Hindlimb muscle (tissue), 1 donor: ENCODE measurements around the gene FRAS1. TPM values are rescaled to one million over a fixed set of nuclear protein-coding genes. Genes with fewer than 3 reads are reported as not detected.
A peak's percentile ranks its signal among the peaks of the same experiment; 100 is the strongest.
"Not testable (repeated sequence)": the region's sequence is repeated elsewhere in the genome, so short reads cannot be mapped to it uniquely, and the experiment has no call there.

Source experiments
- DNase-seq: peaks from one replicate; pipeline ENCODE4 v3.0.0-alpha.2; 2013
- polyA plus RNA-seq: library from polyadenylated mRNA; unstranded; fragments of 120-200 nt; gene quantifications from one replicate; pipeline ENCODE4 v1.2.1, GENCODE V29; 2013; ENCODE audit not compliant: insufficient read length

The FRAS1 gene
- polyA plus RNA-seq, 1 donor = 4.6 TPM

DNA sequence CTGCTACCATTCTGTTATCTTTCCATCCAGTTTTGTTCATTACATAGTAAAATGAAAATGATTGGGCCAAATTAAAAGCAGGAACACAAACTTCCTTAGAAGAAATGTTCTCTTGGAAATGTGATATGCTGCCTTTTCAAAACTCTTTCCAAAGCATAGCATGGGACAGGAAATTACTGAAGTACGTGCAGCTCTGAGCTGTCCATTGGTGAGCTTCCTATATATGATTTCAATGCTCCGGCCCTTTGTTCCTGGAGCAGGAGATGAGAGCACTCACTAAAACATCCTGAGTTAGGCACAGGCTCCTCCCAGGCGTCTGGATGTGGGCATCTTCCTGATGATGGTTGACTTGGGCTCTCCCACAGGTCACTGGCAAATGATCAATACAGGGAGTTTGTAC lies 461.4 kb downstream of the FRAS1 start:
- DNase-seq = no peak

DNA sequence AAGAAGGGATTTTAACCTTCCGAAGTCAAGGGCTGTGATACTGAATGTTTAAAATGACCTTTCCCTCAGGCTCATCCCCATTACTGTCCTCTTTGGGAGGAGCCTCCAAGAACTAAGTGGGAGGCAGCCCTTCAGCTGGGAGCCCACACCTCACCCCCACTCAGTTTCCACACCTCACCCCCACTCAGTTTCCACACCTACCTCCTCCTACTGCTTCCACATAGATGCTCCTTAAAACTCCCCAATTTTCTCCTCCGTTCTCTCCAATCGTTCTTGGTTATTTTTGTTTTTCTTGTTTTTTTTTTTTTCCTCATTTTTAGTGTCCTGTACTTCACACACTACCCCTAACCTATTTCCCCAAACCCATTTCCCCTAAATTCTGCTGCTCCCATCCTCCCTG lies 462.8 kb downstream of the FRAS1 start:
- DNase-seq = no peak

DNA sequence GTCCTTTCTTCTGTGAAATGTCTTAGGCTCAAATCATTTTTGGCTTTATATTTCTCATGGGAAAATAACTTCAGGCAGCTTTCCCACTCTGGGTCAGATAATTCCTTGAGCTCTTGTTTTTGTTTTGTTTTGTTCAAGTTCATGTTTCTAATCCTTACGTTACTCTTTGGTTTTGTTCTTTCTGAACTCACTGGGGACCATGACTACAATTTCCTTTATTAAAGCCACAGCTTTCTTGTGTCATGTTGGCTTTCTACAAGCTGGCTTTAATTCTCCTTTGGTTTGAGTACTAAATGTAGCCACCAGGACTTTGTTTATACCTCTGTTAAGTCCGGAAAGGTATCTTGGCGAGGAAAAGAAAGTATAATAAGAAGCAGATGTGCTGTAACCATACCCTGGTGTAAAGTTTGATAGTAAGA lies 463.7 kb downstream of the FRAS1 start:
- no peak for DNase-seq

DNA sequence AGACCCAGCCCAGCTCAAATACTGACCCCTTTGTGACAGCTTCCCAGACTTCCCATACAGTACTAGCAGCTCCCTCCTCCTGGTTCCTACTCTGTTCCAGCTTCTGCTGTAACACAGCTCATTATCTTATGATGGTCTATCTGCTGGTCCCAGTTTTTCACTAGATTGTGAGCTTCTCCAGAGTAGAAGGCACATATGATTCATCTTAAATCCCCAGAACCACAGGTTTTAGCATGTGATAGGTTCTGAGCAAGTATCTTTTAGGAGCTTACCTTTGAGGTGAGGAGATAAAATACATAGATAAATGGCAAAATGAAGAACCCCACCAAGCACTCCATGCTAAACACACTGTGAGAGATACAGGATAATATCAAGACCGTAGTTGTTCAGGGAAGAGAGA lies 466.9 kb downstream of the FRAS1 start:
- DNase-seq = no peak

DNA sequence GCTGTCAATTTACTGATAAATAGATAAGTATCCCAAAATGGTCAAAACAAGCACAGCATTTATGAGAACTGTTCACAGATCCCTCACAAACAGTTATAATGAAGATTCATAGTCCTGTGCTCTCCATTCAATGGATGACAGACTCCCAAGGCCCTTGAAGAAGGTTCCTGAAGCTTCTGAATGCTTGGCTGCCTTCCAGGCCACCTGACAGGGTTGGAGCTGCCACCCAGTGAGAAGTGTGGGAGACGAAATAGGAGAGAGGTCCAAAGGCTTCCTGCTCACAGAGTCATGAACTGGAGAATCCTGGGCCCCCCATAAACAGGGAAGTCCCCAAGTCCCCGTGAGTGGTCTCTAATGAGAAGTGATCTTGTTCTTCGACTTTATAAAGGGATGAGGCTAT lies 468.4 kb downstream of the FRAS1 start:
- DNase-seq = no peak

DNA sequence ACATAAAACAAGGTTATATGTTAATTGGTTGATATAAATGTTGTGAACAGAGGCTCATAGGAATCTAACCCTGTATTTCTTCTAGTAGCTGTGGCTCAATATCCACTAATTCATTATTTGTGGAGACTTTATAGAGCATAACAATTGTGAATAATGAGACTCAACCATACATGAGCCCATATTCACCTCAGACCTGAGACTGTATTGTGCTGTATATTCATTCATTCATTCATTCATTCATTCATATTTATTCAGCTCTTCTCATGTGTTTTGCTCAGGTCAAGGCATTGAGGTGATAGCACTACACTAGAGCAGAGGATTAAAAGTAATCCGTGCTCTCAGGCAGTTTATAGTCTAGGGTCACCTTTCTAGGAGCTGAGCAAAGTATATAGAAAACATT lies 470.0 kb downstream of the FRAS1 start:
- DNase-seq = no peak

DNA sequence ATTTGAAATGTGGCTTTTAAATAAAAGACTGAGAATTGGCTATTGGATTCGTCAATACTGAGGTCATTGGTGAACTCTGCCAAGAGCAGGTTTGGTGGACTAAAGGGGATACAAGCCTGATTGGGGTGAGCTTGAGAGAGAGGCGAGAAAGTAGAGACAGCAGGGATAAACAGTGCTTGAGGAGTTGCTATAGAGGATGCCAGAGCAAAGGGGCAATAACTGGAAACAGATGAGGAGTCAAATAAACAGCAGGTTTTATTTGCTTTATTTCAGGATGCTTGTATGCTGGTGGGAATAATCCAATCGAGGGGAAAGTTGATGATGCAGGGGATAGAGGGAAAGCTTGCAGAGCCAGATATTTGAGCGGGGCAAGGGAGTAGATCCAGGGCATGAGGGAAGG lies 470.4 kb downstream of the FRAS1 start:
- DNase-seq = no peak

DNA sequence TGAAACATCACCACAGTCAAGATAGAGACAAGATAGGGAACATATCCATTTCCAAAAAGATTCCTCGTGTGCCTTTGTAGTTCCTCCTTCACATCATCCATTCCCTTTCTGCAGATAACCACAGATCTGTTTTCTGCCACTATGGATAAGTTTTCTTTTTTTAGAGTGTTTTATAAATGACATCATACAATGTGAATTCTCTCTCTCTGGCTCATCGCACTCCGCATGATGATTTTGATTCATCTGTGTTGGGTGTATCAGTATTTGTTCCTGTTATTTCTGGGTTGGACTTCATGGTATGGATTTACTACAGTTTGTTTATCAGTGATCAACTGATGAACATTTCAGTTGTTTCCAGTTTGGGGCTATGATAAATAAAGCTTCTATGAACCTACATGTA lies 471.2 kb downstream of the FRAS1 start:
- DNase-seq = no peak

DNA sequence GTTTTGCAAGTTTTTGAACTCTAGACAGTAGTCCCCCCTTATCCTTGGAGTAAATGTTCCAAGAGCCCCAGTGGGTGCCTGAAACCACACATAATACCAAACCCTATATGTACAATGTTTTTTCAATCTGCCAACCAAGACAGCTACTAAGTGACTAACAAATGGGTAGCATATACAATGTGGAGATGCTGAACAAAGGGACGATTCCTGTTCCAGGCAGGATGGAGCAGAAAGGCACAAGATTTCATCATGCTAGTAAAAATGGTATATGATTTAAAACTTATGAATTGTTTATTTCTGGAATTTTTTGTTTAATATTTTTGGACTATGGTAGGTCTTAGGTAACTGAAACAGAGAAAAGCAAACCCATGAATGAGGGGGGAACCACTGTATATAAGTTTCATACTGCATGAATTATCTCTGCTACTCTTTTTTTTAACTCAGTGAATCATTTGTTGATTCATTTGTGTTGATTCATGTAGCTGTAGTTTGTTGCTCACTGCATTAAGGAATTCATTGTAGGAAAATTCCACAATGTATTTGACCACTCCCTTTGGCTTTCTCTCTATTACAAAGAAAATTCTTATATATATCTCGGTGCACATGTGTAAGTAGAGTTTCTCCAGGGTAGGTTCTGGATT lies 472.6 kb downstream of the FRAS1 start:
- no peak for DNase-seq

DNA sequence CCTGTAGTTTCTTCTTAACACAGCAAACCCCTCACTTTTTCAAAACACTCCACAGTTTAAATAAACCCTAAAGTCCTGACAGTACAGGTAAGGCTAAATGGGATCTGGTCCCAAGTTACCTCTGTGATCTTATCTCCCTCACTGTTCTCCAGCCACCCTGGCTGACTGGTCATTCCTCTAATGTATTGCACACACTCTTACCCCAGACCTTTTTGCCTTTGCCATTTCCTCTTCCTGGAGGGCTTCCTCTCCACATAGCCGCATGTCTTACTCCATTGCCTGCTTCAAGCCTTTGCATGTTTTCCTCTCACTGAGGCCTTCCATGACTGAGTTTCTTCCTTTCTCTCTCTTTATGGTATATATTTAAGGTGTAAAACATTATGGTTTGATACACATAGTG lies 474.9 kb downstream of the FRAS1 start:
- DNase-seq = no peak

DNA sequence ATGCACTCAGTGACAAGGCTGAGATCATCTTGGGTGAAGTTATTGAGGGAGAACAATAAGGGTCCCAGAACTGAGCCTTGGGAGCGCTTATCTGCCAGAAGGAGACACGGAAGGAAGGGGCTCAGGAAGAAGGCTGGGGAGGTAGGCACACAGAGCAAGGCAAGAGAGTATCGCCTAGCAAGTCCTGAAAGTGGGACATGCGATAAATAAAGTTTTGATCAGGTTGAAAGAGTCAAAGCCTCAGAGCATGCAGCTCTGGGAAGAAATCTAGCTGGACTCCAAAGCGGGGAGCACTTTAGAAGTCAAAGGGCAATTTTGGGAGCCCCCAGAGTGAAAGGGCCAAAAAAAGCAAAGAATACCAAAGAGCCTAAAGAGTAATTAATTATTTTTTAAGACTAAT lies 476.7 kb downstream of the FRAS1 start:
- DNase-seq = no peak

DNA sequence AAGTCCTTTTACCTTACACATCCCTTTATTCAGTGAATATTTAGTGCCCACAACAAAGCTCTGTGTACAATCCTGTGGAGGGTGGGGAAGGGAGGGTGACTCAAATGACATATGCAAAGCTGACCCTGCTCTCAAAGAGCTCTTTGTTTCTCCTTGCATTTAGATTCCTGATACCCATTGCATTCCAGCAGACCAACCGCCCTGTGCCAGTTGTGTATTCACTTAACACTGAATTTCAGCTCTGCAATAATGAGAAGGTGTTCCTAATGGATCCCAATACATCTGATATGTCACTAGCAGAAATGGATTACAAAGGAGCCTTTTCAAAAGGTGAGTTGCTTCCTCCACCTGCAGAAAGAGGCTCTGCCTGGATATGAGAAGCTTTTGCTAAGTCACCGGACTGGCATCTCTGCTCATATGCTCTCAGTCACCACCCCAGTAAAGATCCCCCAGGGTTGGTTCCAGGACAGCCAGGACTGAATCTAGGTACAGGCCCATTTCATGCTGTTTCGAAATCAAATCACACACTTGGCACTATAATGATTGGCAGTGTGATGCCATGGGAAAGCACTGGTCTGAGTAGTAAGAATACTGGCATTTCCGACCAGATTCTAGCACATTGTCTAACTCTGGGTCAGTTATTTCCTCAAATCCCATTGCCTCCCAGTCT lies 477.3 kb downstream of the FRAS1 start:
- no peak for DNase-seq

DNA sequence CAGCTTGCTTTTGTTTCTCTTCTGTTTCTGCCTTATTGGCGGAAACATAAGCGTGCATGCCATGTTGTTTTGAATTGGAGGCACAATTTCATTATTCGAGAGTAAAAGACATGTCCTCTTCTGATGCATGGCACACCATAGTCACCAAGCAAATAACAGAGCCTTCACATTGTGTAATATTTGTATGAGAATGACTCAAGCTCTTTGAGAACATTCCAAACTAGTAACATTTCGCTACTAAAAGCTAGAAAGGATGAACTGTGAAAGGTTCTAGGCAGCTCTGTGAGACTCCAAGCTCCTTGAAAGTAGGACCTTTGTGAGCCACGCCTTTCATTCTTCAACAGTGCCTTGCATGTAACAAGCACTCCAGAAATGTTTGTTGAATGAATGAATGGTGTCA lies 485.2 kb downstream of the FRAS1 start:
- no peak for DNase-seq

DNA sequence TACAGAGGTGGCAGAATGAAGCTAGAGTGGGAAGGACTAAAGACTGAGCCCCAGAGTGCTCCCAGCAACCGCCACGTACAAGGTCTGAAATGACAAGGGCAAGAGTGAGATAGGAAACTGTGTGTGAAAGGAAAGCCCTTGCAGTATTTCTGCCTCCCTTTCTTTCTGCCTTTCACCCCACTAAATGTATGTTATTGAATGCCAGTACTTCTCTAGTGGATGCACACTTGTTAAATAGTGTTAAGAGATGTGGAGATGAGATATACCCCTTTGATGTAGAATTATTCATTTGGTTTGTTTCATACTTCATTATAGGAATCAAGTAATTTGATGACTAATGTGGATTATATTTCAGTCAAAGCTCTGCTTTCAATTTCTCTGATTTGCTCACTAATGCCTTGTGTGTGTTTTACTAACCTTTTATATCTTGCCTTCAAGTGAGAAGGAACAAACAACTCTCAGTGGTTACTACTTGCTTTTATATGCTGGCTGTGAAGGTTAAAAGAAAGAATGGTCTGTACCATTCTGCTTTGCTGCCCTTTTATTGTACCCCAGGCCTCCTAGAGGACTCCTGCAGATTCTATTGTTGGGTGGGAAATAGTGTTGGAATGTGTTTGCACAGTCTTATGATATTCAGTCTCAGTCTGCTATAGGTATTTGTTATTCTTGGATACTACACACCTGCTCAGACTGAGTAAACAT lies 486.5 kb downstream of the FRAS1 start:
- DNase-seq = no peak

DNA sequence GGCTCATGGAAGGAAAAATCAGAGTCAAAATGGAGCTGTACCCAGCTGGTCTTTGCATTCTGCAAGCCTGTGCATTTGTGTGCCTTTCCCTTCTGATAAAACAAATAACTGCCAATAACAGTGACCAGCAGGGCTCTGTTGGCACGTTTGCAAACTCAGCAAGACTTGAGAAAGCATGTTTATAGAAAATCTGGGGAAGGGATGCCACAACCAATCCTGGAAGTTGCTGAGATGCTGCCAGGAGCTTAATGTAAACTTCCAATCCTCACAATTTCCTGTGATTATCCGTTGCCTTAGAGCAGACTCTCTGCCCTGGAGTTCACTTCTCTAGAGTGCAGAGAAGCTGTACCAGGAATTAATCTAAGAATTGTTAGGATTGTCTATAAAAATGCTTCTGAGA lies 487.6 kb downstream of the FRAS1 start:
- no peak for DNase-seq

DNA sequence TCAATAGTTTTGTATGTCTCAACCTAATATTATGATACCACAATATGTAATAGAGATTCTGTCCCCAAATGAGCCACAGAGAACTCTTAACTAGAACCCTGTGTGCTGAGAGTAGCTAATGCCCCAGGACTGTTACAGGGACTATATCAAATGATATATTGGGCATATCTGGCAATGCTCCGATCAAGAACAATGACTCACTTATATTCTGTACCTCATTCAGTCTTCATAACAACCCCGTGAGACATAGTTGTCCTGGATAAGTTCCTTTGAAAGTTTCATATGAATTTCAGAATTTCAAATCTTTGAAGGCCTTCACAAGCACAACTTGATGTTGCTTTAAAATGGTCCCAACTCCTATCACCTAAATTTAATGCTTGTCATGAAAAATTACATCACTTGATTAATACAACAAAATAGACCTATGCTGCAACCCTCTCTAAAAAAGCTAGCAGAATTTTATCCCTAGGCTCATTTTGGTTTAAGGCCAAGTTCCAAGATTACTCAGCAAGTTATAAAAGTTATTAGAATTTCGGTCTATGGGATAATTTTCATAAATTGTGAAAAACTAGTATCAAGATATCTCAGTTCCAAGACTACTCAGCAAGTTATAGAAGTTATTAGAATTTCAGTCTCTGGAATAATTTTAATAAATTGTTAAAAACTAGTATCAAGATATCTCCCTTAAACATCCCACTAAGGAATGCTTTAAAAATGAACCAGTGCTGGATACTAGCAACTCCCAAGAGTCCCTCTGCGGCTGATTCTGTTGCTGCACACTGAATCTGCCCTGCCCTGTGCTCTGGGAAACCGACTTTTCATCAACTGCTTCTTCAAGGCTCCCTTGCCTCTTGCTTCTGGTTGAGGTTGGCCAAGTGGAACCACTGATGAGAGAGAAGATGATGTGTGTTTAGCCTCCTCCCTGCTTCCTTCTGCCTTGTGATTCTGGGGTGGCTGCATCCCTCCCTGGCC lies 488.4 kb downstream of the FRAS1 start:
- no peak for DNase-seq

DNA sequence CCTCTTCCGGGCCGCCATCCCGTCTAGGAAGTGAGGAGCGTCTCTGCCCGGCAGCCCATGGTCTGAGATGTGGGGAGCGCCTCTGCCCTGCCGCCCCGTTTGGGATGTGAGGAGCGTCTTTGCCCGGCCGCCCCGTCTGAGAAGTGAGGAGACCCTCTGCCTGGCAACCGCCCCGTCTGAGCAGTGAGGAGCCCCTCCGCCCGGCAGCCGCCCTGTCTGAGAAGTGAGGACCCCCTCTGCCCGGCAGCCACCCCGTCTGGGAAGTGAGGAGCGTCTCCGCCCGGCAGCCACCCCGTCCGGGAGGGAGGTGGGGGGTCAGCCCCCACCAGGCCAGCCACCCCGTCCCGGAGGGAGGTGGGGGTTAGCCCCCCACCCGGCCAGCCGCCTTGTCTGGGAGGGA lies 490.8 kb downstream of the FRAS1 start:
- DNase-seq = not testable (repeated sequence)

DNA sequence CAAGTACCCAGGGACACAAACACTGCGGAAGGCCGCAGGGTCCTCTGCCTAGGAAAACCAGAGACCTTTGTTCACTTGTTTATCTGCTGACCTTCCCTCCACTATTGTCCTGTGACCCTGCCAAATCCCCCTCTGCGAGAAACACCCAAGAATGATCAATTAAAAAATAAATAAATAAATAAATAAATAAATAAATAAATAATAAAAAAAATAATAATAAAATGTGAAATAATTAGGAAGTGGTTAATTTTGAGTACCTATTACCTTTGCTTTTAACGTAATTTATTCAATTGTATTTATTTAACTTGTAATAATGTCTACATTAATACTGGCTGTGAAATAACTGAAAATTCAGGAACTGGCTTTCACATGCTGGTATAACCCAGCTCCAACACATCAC lies 491.8 kb downstream of the FRAS1 start:
- not testable (repeated sequence) for DNase-seq

DNA sequence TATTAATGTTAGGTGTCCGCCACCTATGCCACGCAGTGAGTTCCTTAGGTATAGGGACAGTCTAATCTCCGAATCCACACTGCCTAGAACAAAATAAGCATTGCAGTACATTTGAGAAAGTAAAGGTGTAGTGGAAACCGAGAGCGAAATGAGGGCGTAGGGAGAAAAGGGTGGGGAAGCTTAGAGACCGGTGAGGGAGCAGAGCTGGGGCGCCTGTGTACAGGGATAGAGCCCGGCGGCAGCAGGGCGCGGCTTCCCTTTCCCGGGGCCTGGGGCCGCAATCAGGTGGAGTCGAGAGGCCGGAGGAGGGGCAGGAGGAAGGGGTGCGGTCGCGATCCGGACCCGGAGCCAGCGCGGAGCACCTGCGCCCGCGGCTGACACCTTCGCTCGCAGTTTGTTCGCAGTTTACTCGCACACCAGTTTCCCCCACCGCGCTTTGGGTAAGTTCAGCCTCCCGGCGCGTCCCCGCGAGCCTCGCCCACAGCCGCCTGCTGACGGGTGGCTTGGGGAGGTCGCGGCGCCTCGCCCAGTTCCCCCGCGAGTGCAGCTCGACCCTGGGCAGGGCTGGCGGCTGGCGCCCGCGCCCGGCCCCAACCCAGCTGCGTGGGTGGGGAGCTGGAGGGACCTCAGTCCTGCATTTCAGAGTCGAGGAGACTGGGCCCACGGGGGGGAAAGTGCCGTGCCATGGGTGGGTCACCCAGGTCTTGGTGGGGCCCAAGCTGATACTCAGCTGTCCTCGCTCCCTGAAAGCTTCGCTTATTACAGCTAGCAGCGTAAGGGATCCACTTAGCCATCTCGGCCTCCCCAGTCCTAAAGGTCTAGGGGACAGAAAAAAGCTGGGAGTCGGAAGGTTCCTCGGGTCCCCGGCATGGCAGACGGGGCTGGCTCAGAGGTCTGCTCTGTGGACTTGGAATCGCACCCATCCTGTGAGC lies 494.6 kb downstream of the FRAS1 start, which contains the start of gene ANXA3:
Gene ANXA3, plus strand, starts transcription at position 351 of the 932 bp plus-strand sequence. CDS start 2,704 bp downstream, outside the sequence.
- peak; percentile 19 for DNase-seq

DNA sequence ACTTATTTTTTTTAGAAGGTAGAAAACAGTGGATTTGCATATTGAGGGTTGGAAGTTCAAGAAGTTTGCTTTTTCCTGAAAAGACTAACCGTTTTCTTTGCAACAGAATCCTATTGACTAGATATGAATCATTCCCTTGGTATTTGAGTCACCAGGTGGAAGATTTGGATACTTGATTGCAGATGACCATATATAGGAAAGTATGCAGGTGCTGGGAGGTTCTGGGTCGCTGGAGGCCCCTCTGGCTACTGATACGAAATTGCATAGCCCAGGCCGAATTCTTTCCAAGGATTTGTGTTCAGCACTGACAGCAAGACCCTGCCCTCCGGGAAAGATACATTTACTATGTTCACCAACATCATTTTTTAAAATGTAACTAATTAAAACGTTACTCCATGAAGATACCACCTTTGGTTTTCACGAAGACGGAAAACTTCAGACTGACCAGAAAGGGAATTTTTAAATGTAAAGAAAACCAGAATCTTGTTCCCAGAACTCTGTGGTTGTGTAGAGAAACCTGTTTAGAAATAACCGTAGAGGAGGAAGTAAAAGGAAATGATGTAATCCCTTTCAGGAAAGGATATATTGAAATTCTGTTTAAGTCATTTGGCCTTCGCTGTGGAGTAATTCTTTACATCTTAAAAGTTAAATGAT lies 495.4 kb downstream of the FRAS1 start:
- no peak for DNase-seq

DNA sequence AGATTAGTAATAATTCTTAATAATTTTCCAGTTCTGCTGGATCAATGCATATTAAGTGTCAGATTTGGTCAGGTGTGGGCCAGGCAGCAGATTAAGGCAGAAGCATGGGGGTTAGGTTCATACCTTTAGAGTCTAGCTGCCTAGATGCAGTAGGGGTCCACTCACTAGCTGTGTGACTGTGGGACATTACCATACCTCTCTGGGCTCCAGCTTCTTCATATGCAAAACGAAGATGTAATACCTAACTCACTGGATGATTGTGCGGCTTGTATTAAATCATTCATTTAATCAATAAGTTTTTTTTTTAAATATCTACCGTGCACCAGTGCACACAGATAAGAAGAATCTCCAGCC lies 495.9 kb downstream of the FRAS1 start:
- no peak for DNase-seq
